GM19023 (cell line): ENCODE data around the gene NKD2.
"Not testable (repeated sequence)": the region's sequence is repeated elsewhere in the genome, so short reads cannot be mapped to it uniquely, and the experiment has no call there.

ENCODE experiments used
- ATAC-seq: cut with Tn5 transposase; IDR thresholded peaks from one replicate; pipeline ENCODE4 v1.9.1; 2021; ENCODE audit warnings: mild to moderate bottlenecking, moderate library complexity; ENCODE audit not compliant: unreplicated experiment

NKD2 gene

GRCh38 chr5:999032-999501, 9.5 kb upstream of the NKD2 start:
- ATAC-seq: no peak

- no peak for ATAC-seq
Measured at GRCh38 chr5:999724-1000123, 8.9 kb upstream of the NKD2 start.

GRCh38 chr5:1000329-1000728, 8.3 kb upstream of the NKD2 start:
- ATAC-seq: no peak

GRCh38 chr5:1000831-1001230, 7.8 kb upstream of the NKD2 start:
- not testable (repeated sequence) for ATAC-seq

- no peak for ATAC-seq
Measured at GRCh38 chr5:1001406-1002270, 7.0 kb upstream of the NKD2 start.

- no peak for ATAC-seq
Measured at GRCh38 chr5:1002271-1002546, 6.4 kb upstream of the NKD2 start.

GRCh38 chr5:1002836-1003235, 5.8 kb upstream of the NKD2 start:
- ATAC-seq: no peak

- ATAC-seq: no peak
Measured at GRCh38 chr5:1003296-1003937, 5.2 kb upstream of the NKD2 start.

GRCh38 chr5:1004461-1005248, 3.9 kb upstream of the NKD2 start:
- no peak for ATAC-seq

- no peak for ATAC-seq
Measured at GRCh38 chr5:1005249-1005851, 3.3 kb upstream of the NKD2 start.

- no peak for ATAC-seq
Measured at GRCh38 chr5:1005904-1006655, 2.5 kb upstream of the NKD2 start.

GRCh38 chr5:1006656-1007071, 1.9 kb upstream of the NKD2 start:
- ATAC-seq: no peak

- ATAC-seq: no peak
Measured at GRCh38 chr5:1007221-1007680, 1.4 kb upstream of the NKD2 start.

GRCh38 chr5:1007681-1008450, 736 bp upstream of the NKD2 start:
- ATAC-seq: no peak

- no peak for ATAC-seq
Measured at GRCh38 chr5:1009359-1010180, 968 bp downstream of the NKD2 start.

GRCh38 chr5:1010181-1010510, 1.5 kb downstream of the NKD2 start:
- no peak for ATAC-seq

GRCh38 chr5:1010641-1011046, 2.0 kb downstream of the NKD2 start:
- no peak for ATAC-seq

GRCh38 chr5:1011226-1011631, 2.6 kb downstream of the NKD2 start:
- no peak for ATAC-seq

GRCh38 chr5:1011741-1012312, 3.2 kb downstream of the NKD2 start:
- ATAC-seq: no peak
